ENCODE results near the gene DICER1. TPM values are rescaled to one million over a fixed set of nuclear protein-coding genes. Genes with fewer than 3 reads are reported as not detected.

The DICER1 gene
- total RNA-seq, 1 donor from 2014 or later = 100 TPM

DNA sequence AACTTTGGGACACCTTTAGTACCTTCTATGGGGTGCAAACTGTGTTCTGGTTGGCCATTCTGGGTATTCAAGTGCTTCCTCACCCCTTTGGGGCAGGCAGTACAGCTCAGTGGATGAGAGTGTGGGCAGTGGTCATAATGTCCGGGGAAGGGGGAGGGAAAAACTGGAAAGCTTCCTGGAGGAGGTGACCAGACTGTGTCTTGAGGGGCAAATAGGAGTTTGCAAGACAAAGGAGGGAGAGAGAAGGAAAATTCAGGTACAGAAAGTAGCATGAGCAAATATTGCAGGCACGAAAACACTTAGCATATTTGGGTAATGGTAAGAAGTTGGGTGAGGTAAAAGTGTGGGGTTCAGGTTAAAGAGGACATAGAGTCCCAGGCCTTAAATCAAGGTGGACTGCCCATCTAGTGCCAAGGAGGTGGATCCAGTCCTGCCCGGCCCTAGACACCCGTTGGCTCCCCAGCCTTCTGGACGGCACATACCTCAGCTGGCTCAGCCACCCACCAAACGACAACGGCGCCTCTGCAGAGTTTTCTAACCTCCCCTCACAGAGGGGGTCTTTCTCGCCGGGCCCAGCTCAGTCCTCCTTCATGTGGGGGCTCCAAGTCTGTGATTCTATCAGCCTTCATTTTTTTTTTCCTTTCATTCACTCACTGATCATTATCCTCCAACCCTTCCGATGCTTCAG lies 86.4 kb downstream of the DICER1 start:
- TF ChIP-seq, protein P1, sequence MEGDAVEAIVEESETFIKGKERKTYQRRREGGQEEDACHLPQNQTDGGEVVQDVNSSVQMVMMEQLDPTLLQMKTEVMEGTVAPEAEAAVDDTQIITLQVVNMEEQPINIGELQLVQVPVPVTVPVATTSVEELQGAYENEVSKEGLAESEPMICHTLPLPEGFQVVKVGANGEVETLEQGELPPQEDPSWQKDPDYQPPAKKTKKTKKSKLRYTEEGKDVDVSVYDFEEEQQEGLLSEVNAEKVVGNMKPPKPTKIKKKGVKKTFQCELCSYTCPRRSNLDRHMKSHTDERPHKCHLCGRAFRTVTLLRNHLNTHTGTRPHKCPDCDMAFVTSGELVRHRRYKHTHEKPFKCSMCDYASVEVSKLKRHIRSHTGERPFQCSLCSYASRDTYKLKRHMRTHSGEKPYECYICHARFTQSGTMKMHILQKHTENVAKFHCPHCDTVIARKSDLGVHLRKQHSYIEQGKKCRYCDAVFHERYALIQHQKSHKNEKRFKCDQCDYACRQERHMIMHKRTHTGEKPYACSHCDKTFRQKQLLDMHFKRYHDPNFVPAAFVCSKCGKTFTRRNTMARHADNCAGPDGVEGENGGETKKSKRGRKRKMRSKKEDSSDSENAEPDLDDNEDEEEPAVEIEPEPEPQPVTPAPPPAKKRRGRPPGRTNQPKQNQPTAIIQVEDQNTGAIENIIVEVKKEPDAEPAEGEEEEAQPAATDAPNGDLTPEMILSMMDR (conservative IDR thresholded peaks at IDR 0.05) = no peak
- Mint-ChIP-seq H3K27ac (no peak overlapping the region), H3K27me3 (peaks cover 27% of the 10 kb centered on the region), H3K9me3 (no peaks in the 10 kb centered on the region), H3K4me1 (ENCODE audit: unreplicated experiment) (peaks cover 31% of the 10 kb centered on the region), H3K4me3 (peak overlapping the region; percentile 43), H3K36me3 (no peaks in the 10 kb centered on the region)
- DNase-seq (ENCODE audit: extremely low spot score, unreplicated experiment) = peak; percentile 67

DNA sequence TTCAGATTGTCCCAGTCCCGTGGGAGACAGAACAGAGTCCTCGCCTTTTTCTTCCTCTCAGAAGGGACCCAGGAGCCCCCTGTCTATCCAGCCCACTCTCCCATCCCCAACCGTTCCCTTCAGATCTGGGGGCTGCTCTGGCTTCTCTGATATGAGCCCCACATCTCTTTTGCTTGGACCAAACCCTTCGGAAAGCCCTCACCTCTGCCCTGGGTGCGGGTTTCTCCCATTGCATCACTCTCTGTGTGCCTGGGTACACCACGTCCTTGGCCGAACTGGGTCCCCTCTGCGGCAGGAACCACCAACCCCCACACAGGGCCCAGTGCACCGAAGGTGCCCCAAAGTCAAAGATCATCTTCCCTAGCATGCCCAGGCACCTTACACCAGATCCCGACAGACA lies 87.8 kb downstream of the DICER1 start:
- peaks cover 27% of the 10 kb centered on the region for H3K27me3 Mint-ChIP-seq
- no peak overlapping the region for H3K4me3 Mint-ChIP-seq
- no peak overlapping the region for H3K27ac Mint-ChIP-seq
- no peaks in the 10 kb centered on the region for H3K9me3 Mint-ChIP-seq
- H3K4me1 Mint-ChIP-seq (ENCODE audit: unreplicated experiment) = peaks cover 33% of the 10 kb centered on the region
- H3K36me3 Mint-ChIP-seq = no peaks in the 10 kb centered on the region
- peak; percentile 58 for DNase-seq (ENCODE audit: extremely low spot score, unreplicated experiment)
- TF ChIP-seq, protein P1 (conservative IDR thresholded peaks at IDR 0.05) = no peak

DNA sequence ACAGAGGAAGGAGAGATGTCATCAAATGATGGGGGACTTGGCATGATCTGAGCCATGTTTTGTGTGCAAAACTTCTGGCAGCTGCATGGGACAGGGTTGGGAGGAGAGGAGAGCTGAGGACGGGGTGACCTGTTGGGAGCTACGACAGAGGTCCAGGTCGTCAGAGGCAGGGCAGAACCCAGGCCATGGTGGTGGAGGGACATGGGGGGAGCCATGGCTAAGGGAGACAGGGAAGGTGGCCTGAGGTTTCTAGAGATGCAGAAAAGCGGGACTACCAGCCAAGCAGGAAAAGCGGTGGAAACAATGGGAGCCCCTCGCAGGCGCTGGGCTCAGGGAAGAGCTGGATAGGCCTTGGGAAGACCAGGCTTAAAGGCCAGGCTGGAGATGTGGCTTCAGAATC lies 88.3 kb downstream of the DICER1 start:
- no peak overlapping the region for H3K4me3 Mint-ChIP-seq
- H3K36me3 Mint-ChIP-seq = no peaks in the 10 kb centered on the region
- TF ChIP-seq, protein P1 (conservative IDR thresholded peaks at IDR 0.05) = no peak
- peaks cover 27% of the 10 kb centered on the region for H3K27me3 Mint-ChIP-seq
- H3K27ac Mint-ChIP-seq = no peak overlapping the region
- no peaks in the 10 kb centered on the region for H3K9me3 Mint-ChIP-seq
- peak; percentile 48 for DNase-seq (ENCODE audit: extremely low spot score, unreplicated experiment)
- peaks cover 35% of the 10 kb centered on the region for H3K4me1 Mint-ChIP-seq (ENCODE audit: unreplicated experiment)

DNA sequence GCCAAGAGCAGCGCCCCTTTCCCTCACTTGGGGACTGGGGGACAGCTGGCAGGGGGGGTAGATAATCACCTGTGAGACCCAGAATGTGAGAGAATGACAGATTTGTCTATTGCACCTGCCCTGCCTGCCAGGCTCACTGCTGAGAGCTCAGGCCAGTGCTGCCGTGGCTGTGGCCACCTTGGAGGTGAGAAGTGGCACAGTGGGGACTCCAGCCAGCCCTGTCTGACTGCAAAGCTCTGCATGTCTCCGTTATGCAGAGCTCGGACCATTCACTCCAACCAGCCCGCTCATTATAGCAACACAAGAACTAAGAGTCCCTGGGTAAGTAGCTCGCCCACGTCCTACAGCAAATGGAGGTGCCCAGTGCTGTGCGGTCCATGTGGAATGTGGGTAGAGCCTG lies 88.8 kb downstream of the DICER1 start:
- no peaks in the 10 kb centered on the region for H3K9me3 Mint-ChIP-seq
- no peak overlapping the region for H3K4me3 Mint-ChIP-seq
- peak; percentile 34 for DNase-seq (ENCODE audit: extremely low spot score, unreplicated experiment)
- peaks cover 35% of the 10 kb centered on the region for H3K4me1 Mint-ChIP-seq (ENCODE audit: unreplicated experiment)
- no peaks in the 10 kb centered on the region for H3K36me3 Mint-ChIP-seq
- TF ChIP-seq, protein P1 (conservative IDR thresholded peaks at IDR 0.05) = no peak
- H3K27me3 Mint-ChIP-seq = peaks cover 26% of the 10 kb centered on the region
- no peak overlapping the region for H3K27ac Mint-ChIP-seq

DNA sequence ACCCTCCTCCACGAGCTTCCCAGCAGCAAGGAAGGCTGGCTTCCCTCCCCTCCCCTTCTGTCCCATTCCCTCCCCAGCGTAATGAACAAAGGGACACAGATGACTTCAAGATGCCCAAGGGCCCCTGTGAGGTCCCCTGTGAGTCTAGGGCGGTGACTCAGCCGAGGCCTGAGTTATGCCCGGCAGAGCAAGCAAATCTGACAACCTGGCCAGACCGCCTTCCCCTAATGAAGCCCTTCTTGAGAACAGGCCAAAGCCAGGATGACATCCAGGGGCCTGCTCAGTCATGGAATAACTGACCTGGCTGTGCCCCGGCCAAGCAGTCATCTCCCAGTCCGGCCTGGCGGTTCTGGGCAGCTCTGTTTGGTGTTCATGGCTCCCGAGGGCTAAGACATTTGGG lies 89.2 kb downstream of the DICER1 start:
- peaks cover 3% of the 10 kb centered on the region for H3K9me3 Mint-ChIP-seq
- H3K36me3 Mint-ChIP-seq = no peaks in the 10 kb centered on the region
- DNase-seq (ENCODE audit: extremely low spot score, unreplicated experiment) = peak; percentile 60
- no peak overlapping the region for H3K4me3 Mint-ChIP-seq
- TF ChIP-seq, protein P1 (conservative IDR thresholded peaks at IDR 0.05) = no peak
- peaks cover 22% of the 10 kb centered on the region for H3K27me3 Mint-ChIP-seq
- H3K27ac Mint-ChIP-seq = no peak overlapping the region
- H3K4me1 Mint-ChIP-seq (ENCODE audit: unreplicated experiment) = peaks cover 30% of the 10 kb centered on the region
